ENCODE results near the gene SULT1A2. TPM values are rescaled to one million over a fixed set of nuclear protein-coding genes. Genes with fewer than 3 reads are reported as not detected.

SULT1A2 gene
- total and polyA plus RNA-seq, 2 of the 4 experiments (the other 2 are of a cell fraction) = 0.09 TPM; not detected in 1

DNA sequence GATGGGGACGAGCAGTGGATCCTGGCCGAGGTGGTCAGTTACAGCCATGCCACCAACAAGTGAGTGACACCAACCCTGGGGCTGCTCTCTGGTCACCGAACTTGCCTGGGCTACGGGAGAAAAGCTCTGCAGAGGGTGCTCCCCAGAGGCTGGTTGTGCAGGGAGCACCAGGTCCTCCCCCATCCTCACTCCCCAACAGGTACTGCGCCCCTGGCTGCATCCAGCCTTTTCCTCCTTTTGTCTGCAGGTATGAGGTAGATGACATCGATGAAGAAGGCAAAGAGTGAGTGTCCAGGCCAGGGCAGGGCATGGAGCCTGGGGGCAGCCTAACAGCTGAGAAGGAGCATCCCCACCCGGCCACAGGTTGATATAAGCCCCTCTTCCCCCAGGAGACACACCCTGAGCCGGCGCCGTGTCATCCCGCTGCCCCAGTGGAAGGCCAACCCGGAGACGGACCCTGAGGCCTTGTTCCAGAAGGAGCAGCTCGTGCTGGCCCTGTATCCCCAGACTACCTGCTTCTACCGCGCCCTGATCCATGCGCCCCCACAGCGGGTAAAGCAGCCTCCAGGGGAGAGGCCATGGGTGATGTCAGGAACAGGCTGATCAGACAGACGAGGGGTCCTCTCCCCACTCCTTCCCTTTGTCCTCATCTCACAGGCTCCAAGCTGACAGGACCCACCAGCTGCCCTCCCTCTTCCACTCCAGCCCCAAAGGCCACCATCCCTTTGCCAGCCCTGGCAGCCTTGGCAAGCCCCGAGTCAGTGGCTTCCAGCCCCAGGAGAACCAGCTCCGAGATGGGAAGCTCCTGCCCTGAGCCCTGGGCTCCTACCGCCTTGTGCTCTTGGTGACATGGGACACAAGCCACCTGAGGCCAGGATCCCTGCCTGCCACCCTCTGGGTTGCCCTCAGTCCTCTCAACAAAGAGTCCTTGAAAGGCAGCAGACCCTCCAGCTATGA lies 6.2 kb downstream of the SULT1A2 start (continued):
- TF ChIP-seq RFX5 (IDR thresholded peaks at IDR 0.05; ENCODE audit: low read depth, low read length) = no peak

DNA sequence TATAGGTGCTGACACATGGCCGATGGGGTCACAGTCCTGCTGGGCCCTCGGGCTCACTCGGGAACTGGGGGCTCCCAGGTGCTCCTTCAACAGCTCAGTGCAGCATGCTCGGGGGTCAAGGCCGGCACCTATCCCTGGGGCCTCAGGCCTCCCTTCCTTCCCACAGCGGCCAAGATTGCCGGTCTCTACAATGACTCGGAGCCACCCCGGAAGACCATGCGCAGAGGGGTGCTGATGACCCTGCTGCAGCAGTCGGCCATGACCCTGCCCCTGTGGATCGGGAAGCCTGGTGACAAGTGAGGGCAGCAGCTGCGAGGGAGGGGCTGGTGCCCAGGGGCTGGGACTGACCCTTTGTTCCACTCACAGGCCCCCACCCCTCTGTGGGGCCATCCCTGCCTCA lies 6.9 kb downstream of the SULT1A2 start:
- WGBS, 2 experiments (ENCODE audit: extremely low coverage in 2 of 2, insufficient read length in 1 of 2) = 98% methylated on average over 6 of the region's 13 CpGs; no CpG with 5 or more reads in 1 of the 2 experiments
- dilution Hi-C loops (cut with HindIII; ENCODE audit: low sequenced_read_pairs, unreplicated experiment) = no loop called here
- CTCF ChIA-PET = no interaction called here
- TF ChIP-seq POLR2A (IDR thresholded peaks at IDR 0.05; ENCODE audit: low read depth, low read length) (no peak), BHLHE40 (IDR thresholded peaks at IDR 0.05; ENCODE audit: low read depth, low read length) (no peak), CHD1 (IDR thresholded peaks at IDR 0.05; ENCODE audit: low read depth, low read length) (no peak), MAFK (IDR thresholded peaks at IDR 0.05; ENCODE audit: low read depth, low read length) (no peak), NFE2L2 (IDR thresholded peaks at IDR 0.05; ENCODE audit: low read depth, low read length) (no peak), RCOR1 (IDR thresholded peaks at IDR 0.05; ENCODE audit: insufficient replicate concordance, low read length) (no peak), MAZ (IDR thresholded peaks at IDR 0.05; ENCODE audit: borderline replicate concordance, low read depth, low read length) (no peak), CEBPB (IDR thresholded peaks at IDR 0.05; ENCODE audit: low read depth, low read length) (no peak), RFX5 (IDR thresholded peaks at IDR 0.05; ENCODE audit: low read depth, low read length) (no peak)
- TF ChIP-seq, protein P1, sequence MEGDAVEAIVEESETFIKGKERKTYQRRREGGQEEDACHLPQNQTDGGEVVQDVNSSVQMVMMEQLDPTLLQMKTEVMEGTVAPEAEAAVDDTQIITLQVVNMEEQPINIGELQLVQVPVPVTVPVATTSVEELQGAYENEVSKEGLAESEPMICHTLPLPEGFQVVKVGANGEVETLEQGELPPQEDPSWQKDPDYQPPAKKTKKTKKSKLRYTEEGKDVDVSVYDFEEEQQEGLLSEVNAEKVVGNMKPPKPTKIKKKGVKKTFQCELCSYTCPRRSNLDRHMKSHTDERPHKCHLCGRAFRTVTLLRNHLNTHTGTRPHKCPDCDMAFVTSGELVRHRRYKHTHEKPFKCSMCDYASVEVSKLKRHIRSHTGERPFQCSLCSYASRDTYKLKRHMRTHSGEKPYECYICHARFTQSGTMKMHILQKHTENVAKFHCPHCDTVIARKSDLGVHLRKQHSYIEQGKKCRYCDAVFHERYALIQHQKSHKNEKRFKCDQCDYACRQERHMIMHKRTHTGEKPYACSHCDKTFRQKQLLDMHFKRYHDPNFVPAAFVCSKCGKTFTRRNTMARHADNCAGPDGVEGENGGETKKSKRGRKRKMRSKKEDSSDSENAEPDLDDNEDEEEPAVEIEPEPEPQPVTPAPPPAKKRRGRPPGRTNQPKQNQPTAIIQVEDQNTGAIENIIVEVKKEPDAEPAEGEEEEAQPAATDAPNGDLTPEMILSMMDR (conservative IDR thresholded peaks at IDR 0.05; ENCODE audit: low read depth, low read length) = no peak
- TF ChIP-seq, protein P2, sequence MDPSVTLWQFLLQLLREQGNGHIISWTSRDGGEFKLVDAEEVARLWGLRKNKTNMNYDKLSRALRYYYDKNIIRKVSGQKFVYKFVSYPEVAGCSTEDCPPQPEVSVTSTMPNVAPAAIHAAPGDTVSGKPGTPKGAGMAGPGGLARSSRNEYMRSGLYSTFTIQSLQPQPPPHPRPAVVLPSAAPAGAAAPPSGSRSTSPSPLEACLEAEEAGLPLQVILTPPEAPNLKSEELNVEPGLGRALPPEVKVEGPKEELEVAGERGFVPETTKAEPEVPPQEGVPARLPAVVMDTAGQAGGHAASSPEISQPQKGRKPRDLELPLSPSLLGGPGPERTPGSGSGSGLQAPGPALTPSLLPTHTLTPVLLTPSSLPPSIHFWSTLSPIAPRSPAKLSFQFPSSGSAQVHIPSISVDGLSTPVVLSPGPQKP (IDR thresholded peaks at IDR 0.05; ENCODE audit: borderline replicate concordance, low read depth, low read length) = no peak
- TF ChIP-seq, protein P3, sequence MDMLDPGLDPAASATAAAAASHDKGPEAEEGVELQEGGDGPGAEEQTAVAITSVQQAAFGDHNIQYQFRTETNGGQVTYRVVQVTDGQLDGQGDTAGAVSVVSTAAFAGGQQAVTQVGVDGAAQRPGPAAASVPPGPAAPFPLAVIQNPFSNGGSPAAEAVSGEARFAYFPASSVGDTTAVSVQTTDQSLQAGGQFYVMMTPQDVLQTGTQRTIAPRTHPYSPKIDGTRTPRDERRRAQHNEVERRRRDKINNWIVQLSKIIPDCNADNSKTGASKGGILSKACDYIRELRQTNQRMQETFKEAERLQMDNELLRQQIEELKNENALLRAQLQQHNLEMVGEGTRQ (IDR thresholded peaks at IDR 0.05; ENCODE audit: low read depth, low read length) = no peak

More for the DNA sequence above, 6.9 kb downstream of the SULT1A2 start:
- Histone ChIP-seq H3K4me3 (ENCODE audit: insufficient read depth, low read depth, low read length) (no peak overlapping the region), H3K4ac (ENCODE audit: low read depth, low read length) (no peak overlapping the region), H3K4me2 (ENCODE audit: low read depth, low read length) (no peak overlapping the region), H4K5ac (ENCODE audit: low read depth, low read length) (no peak overlapping the region), H3K23ac (ENCODE audit: low read depth, low read length) (no peak overlapping the region), H2AK5ac (ENCODE audit: low read depth, low read length) (no peak overlapping the region), H3K4me1 (ENCODE audit: control insufficient read depth, insufficient read depth, low read length) (no peaks in the 10 kb centered on the region), H2AFZ (replicated peaks; ENCODE audit: low read length, poor library complexity) (no peak overlapping the region), H4K20me1 (ENCODE audit: insufficient read depth, low read length) (no peaks in the 10 kb centered on the region), H3K27me3 (ENCODE audit: control insufficient read depth, insufficient read depth, low read length) (no peaks in the 10 kb centered on the region), H4K91ac (ENCODE audit: insufficient read depth, low read depth, low read length) (no peak overlapping the region), H3K36me3 (ENCODE audit: control insufficient read depth, insufficient read depth, low read length) (peaks cover 21% of the 10 kb centered on the region), H3K79me1 (ENCODE audit: low read depth in 1 of 2, low read length in 2 of 2) (no peaks in the 10 kb centered on the region), H3K56ac (ENCODE audit: extremely low read depth, insufficient read depth, low read length) (no peak overlapping the region), H2BK20ac (ENCODE audit: low read depth, low read length) (no peak overlapping the region), H2BK5ac (ENCODE audit: low read depth, low read length, poor library complexity, severe bottlenecking) (no peak overlapping the region), H3K9ac (ENCODE audit: low read depth, low read length) (no peak overlapping the region), H3K18ac (ENCODE audit: low read depth, low read length) (no peak overlapping the region), H2BK120ac (ENCODE audit: low read depth, low read length) (no peak overlapping the region), H3K14ac (replicated peaks; ENCODE audit: low read depth, low read length) (no peak overlapping the region), H3K27ac (ENCODE audit: insufficient read depth, low read length) (no peak overlapping the region), H2AK9ac (replicated peaks; ENCODE audit: low read depth, low read length, poor library complexity) (no peak overlapping the region), H3K9me1 (ENCODE audit: insufficient read depth, low read length) (0 out of 2 replicates have a peak, but pooled peaks cover under 1% of the 10 kb centered on the region), H3K9me3 (ENCODE audit: control insufficient read depth, insufficient read depth, low read length) (no peaks in the 10 kb centered on the region), H4K8ac (ENCODE audit: low read depth in 2 of 2, low read length in 2 of 2) (no peak overlapping the region), H2BK15ac (ENCODE audit: low read depth, low read length) (no peak overlapping the region)
- in situ Hi-C loops (cut with MboI; ENCODE audit: low sequenced_read_pairs) (no loop called here), intact Hi-C loops (cut with micrococcal nuclease) (no loop called here)
- POLR2A ChIA-PET (ENCODE audit: unreplicated experiment) = no interaction called here
- BruUV-seq (replicated peaks) = no TSS peak
- ATAC-seq (ENCODE audit: low read depth) = no peak
- DNase-seq = no peak

Measured in IMR-90 (cell line).